Ecto neural progenitor cell (in vitro differentiated cells): ENCODE results near the gene TIAM1.

Source experiments
- DNase-seq: peaks from one replicate; pipeline ENCODE4 v3.0.0-alpha.2; 2018; ENCODE audit warnings: low spot score

TIAM1 gene

GRCh38 chr21:31343680-31344480 lies at the start of gene TIAM1:
Gene TIAM1, minus strand, starts transcription at chr21:31344261. Its CDS starts 77,289 bp downstream, at chr21:31266972.
- peak; percentile 76 for DNase-seq

- DNase-seq, result no peak
These were observed 43.6 kb upstream of the TIAM1 start for GRCh38 chr21:31387560-31388186.

GRCh38 chr21:31386006-31386405 lies 41.9 kb upstream of the TIAM1 start:
- DNase-seq, result no peak

GRCh38 chr21:31383770-31384169 lies 39.7 kb upstream of the TIAM1 start:
- DNase-seq, result no peak

- DNase-seq, result no peak
These were observed 38.0 kb upstream of the TIAM1 start for GRCh38 chr21:31382060-31382459.

- DNase-seq, result no peak
These were observed 32.2 kb upstream of the TIAM1 start for GRCh38 chr21:31376301-31376700.

- no peak for DNase-seq
These were observed 30.3 kb upstream of the TIAM1 start for GRCh38 chr21:31374395-31374794.

DNA sequence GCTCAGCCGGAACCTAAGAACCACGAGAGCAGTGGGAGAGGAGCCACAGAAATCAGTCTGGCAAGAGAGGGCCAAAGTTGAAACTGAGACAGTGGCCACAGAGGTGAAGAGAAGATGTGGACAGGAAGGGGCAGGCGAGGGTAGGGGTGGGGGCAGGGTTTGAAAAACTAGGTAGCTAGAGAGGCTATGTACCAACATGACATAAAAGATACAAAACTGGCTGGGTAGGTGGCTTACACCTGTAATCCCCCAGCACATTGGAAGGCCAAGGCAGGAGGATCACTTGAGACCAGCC lies 28.4 kb upstream of the TIAM1 start:
- DNase-seq, result no peak

GRCh38 chr21:31371715-31372470 lies 27.8 kb upstream of the TIAM1 start:
- DNase-seq, result no peak

- DNase-seq, result no peak
These were observed 27.0 kb upstream of the TIAM1 start for GRCh38 chr21:31370893-31371544.

DNA sequence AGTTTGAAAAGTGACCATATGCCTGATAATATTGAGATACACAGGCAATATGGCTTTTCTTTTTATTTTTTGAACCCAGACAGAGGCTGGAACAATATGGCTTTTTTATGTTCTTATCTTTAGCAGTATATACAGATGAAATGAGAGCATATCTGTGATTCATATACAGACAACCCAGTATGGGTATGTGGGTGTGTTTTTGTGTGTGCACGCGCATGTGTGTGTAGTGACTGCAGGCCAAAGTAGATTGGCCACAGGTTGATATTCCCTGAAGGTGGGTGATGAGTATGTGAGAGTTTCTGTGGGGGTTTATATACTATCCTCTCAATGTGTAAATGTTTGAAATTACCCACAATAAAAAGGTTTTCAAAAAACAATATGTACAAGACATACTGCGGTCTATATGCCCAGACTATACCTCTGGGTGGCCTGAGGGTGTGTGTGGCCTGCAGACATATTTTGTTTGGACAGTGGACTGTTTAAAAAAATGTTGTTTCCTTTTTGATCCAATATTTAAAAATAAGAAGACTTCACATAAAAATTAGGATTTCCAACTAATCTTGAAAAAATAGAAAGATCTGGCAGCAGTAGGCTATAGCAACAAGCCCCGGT lies 26.3 kb upstream of the TIAM1 start:
- DNase-seq, result no peak

- no peak for DNase-seq
These were observed 24.3 kb upstream of the TIAM1 start for GRCh38 chr21:31368361-31368760.

GRCh38 chr21:31367801-31368200 lies 23.7 kb upstream of the TIAM1 start:
- DNase-seq, result no peak

- no peak for DNase-seq
These were observed 22.8 kb upstream of the TIAM1 start for GRCh38 chr21:31366825-31367224.

DNA sequence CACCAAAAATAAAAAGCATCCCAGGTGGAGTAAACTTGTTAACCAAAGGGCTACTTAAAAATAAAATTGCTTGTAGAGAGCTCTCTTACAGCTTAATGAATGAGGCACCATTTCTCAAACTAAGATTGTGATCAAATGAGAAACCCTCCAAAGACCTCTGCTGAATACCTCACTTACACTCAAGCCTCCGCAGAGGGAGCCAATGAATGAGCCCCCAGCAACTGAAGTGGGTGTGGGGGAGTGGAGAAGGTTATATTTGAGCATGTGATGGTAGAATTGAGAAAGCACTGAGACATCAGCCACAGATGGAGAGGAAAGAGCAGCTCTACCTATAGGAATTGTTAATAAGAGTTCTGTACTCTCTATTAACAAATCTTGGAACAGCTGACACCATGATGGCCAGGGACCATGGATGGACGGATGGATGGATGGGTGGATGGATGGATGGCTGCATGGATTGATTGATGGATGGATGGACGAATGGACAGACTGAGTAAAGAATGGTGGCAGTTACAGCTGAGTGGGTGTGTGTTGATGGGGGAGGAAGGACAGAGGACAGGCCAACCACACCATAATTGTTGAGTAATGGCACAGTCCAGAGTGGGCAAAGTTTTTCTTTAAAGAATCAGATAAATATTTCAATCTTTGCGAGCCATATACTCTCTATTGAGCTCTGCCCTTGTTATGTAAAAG lies 20.3 kb upstream of the TIAM1 start:
- no peak for DNase-seq

DNA sequence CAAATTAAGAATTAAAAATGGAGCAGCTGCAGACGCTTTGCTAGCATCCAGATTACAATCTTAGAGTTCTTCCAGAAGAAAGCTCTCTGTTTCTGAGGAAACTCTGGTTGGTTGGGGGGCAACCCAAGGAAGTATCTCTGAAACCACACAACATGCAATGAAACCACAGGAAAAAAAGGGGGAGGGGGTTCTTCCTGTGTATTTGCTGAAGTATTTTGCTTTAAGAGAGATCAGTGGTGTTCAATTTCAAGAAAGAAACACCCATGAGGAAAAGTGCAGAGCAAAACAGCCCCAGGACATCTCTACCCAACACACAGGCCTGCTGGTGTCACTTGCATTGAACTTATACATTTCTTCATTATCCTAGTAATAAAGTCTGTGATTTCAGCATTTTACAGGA lies 19.7 kb upstream of the TIAM1 start:
- DNase-seq, result no peak

DNA sequence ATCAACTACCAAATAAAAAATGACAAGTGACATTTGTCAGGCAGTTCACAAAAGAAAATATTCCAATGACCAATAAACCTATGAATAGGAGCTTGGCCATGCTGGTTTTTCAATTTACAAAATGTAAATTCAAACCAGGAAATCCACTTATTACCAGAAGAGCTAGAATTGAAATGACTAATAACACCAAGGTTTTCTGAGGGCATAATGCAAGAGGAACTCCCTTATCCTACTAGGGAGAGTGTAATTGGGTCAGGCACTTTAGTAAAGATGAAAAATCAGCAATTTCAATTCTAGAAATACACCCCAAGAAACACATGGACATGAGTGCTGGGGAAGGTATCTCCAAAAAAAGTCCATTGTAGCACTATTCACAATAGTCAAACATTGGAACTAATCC lies 16.7 kb upstream of the TIAM1 start:
- DNase-seq, result no peak

DNA sequence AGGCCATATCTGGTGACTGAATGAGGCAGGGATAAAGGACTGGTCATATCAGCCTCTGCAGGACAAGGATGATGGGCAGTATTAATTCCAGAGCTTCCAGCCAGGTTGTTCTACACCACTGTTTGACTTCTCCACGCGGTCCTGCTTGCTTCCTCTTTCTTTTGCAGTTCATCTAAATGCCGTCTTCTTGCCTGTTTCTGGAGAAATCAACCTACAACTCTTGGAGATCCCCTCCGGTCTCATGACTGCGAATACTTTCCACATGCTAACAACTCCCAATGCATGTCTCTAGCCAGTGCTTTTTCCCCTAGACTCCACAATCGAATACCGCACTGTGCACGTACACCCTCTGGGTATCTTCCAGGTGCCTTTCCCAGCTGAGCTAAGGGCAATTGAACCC lies 14.1 kb upstream of the TIAM1 start:
- no peak for DNase-seq

GRCh38 chr21:31356440-31356839 lies 12.4 kb upstream of the TIAM1 start:
- DNase-seq, result no peak

DNA sequence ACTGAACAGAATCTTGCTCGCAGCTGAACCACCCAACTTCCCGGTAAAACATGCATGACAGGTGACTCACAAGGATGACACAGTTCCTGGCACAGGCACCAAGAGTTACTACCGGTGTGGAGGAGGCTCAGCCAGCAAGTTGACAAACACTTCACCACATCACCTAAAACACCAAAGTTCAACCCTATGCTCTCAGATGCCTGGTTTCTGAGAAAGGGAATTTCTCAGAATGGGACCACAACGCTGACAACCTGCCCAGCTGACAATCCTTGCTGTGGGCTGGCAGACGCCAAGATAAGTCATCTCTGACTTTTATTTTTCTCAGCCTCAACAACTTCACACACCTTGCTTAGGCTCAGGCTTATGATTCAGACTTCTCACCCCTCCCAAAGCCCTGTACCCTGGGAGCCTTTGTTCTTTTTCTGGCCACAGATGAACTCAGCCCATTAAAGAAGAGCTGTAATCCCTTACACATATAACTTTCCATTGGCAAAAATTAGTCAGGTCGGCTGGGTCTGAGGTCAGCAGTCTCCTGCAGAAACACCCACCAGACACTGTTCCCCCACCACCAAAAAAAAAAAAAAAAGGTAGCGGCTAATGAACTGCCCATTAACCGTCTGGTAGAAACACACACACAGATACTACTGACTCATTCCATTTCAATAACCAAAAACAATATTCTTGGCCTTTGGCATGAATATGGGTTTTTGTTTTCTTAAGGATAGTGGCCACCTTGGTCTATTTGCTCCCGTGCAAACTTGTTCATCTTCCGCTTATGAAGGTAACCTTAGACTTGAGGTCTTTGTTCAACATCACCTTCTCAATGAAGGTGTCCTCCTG lies 10.8 kb upstream of the TIAM1 start:
- DNase-seq, result no peak

- no peak for DNase-seq
These were observed 10.1 kb upstream of the TIAM1 start for GRCh38 chr21:31354122-31354521.
